GM12801 (cell line): ENCODE results near the gene PTPRN2.

Experiments used
- TF ChIP-seq, protein P1 (sequence below): IDR thresholded peaks from one replicate; pipeline ENCODE4 v1.5.1; 2011; ENCODE audit warnings: control low read depth; ENCODE audit not compliant: insufficient read length; ENCODE audit errors: extremely low read depth

Gene PTPRN2

DNA sequence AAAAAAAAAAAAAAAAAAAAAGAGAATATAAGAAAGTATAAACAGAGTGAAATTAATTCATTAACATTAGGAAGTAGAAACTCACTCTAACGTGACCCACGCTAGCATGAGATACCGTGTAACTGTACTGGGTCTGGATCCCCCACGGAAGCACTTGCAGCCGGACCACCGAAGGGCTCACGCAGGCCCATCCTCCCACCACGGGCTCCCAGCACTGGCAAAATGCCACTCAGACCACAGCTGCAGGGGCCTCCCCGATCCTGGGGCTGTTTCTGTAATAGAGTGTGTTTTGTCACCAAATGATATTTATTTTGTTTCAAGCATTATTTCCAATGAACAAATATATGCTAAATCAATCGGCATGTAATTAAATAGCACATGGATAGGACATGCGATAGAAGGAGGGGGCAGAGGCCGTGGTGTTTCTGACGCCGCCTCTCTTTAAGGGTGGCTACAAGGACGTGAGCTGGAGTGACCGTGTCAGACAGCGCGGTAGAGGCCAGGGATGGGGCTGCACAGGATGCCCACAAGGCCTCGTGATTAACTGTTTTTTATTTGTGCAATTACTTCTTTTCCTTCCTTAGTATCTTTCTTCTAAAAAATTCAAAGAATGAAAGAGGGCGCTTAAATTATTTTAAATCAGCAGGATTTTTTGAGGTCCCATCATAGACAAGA is 568.5 kb downstream of the PTPRN2 start:
- TF ChIP-seq, protein P1, sequence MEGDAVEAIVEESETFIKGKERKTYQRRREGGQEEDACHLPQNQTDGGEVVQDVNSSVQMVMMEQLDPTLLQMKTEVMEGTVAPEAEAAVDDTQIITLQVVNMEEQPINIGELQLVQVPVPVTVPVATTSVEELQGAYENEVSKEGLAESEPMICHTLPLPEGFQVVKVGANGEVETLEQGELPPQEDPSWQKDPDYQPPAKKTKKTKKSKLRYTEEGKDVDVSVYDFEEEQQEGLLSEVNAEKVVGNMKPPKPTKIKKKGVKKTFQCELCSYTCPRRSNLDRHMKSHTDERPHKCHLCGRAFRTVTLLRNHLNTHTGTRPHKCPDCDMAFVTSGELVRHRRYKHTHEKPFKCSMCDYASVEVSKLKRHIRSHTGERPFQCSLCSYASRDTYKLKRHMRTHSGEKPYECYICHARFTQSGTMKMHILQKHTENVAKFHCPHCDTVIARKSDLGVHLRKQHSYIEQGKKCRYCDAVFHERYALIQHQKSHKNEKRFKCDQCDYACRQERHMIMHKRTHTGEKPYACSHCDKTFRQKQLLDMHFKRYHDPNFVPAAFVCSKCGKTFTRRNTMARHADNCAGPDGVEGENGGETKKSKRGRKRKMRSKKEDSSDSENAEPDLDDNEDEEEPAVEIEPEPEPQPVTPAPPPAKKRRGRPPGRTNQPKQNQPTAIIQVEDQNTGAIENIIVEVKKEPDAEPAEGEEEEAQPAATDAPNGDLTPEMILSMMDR, result no peak

DNA sequence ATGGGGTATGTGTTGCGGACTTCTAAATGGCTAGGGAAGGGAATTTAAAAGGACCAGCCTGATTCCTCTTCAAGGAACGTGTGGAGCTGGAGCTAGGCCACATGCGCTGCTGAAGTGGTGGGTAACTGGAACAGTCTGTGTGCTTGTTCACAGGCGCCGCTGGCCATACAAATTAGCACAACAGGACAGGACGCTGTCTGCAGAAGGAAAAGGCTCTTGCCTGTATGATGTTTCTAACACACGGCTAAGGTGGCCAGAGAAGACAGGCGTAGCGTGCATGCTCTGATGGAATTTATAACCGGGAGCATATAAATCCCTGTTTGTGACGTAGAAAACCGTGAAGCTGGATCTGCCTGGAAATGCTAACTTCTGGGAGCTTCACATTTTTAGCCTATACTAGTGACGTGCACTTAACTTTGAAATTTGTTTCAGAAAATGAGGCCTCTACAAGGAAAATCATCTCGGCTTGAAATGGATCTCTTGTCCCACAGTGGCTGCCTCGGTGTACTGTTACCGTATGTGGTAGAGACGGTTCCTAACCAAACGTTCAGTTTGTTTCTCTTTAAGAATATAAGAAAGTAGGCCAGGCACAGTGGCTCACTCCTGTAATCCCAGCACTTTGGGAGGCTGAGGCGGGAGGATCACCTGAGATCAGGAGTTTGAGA is 569.4 kb downstream of the PTPRN2 start:
- TF ChIP-seq, protein P1, result no peak

DNA sequence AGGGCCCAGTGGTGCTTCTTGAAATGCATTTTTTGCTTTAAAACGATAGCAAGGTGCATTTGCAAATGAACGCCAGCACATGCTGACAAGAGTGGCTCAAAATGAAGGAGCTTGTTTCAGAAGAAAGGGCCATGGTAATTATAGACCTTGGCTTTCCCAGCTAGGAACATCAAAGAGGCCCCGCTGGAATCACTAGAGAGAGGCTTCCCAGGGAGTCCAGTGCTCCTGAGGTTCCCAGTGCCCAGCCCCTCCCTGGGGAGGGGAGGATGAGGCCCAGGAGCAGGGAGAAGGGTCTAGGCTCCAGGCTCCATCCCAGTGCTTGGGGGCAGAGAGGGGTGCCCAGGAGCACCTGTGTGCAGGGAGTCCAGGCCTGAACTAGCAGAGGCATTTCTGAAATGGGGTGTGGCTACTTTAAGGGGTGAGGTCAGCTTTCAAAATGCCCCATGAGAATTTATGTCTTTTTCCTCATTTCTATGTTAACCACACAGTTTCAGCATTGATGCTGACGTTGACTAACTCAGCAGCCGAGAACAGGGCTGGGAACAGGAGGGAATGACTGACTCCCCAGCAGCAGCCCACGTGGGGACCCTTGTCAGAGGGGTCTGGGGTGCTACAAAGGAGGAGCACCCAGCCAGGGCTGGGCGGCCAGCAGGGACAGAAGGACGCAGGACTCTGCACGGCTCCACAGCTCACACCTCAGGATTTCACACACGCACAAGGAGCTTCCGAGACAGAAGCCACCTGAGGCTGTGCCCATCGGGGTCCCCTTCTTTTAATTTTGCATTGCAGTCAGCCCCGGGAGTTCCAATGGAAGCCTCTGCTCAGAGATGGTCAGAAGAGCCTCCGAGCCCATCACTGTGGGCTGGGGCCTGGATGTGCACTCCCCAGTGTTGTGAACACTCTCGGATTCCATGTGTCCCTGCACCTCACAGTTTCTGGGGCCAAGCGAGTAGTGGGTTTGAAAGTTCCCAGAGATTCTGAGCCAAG is 570.2 kb downstream of the PTPRN2 start:
- TF ChIP-seq, protein P1, result no peak

DNA sequence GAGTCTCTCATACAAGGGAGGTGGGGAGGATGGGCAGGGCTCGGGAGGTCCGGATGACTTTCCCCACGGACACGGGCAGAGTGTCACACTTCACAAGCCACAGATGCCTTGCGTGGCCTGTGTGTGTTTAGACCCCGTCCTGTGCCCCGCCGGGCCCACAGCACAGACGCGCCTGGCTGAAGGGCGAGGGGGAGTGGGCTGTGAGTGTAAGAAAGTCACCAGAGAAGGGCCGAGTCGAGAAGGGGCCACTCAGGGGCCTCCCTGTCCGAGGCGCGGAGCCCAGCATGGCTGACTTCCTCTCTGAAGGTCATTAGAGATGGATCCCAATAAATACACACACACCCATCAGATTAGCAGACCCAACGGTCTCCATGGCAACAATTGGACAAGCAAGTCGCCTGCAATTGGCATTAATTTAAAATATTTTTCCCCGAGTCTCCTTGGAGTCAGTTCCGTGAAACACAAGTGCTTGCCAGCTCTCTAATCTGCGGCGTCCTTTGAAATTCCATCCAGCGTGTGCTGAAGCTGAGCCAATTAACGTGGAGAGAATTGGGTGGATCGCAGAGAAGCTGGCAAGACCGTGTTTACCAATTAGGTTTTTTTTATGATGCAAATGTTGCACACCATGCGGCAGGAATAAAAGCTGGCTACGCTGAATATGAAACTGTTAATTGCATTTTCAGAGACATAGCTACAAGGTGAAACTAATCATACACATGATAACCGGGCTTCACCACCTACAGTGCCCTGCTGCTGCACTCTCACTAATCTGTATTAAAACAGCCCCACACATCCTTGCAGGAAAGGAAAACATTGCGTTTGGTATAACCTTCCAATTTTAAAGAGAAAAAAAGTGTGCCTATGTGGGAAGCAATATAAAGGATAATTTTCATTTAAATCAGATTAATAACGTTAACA is 571.2 kb downstream of the PTPRN2 start:
- TF ChIP-seq, protein P1, result no peak

DNA sequence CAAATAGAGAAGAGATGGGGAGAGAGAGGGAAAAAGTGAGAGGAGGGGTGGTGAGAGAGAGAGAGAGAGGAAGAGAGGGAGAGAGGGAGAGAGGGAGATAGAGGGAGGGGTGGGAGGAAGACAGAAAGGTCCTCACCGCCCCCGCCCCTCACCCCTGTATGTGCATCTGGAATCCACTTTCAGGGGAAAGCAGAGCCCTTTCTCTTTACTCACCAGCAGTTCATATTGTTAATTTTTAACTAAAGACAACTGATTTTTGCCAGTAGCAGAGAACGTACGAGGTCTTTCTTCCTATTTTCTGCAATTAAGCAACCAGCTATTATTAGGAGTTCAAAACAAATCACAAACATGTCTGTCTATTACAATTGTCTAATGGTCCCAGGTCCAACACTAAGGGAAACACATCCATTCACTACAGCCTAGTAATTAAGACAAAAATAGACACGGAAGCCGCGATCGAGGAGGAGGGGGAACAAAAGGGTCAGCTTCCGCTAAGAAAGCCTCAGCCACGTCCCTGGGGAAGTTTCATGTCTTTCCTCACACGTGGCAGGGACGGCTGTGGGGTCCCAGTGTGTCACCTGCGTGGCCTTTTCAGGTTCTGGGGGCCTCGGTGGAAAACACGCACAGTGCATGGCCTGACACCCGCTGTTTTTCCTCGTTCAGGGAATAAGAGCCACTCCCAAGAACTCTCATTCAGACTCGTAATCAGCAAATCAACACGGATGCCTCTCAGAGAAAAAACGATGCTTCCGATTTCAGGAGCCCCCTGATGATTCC is 572.0 kb downstream of the PTPRN2 start:
- TF ChIP-seq, protein P1, result no peak

DNA sequence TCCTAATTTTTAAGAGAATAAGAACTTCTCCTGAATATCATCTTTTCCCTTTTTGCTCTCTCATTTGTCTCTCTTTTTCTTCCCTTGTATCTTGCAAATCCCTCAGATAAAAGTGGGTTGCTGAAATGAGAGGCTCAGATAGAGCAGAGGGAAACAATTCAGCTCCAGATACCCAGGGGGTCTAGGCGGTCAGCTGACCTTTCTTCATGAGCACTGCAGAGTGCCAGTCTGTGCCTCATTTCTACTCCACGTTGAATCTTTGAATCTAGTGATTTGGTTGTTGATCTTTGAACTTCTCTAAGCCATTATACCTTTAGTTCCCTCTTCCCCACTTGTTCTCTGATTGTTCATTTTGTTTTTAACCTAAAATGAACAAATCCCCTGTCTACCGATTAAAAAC is 572.6 kb downstream of the PTPRN2 start:
- TF ChIP-seq, protein P1, result no peak
